OCI-LY1 (cell line): ENCODE data around the gene ACRBP.

Source experiments
- EZH2 ChIP-seq: fragments of 200-600 bp; sonication (generic), shearing (Covaris generic); IDR thresholded peaks from 2 replicates; pipeline ENCODE4 v1.8.0; 2017; ENCODE audit warnings: borderline replicate concordance, mixed run types, mild to moderate bottlenecking, antibody characterized with exemption, low read length, moderate library complexity, mixed read lengths
- TF ChIP-seq, protein P1 (sequence below): fragments of 200-600 bp; sonication (generic), shearing (Covaris generic); IDR thresholded peaks from 2 replicates; pipeline ENCODE4 v1.5.1; 2017; ENCODE audit warnings: mild to moderate bottlenecking, antibody characterized with exemption, low read length, moderate library complexity, mixed read lengths

DNA sequence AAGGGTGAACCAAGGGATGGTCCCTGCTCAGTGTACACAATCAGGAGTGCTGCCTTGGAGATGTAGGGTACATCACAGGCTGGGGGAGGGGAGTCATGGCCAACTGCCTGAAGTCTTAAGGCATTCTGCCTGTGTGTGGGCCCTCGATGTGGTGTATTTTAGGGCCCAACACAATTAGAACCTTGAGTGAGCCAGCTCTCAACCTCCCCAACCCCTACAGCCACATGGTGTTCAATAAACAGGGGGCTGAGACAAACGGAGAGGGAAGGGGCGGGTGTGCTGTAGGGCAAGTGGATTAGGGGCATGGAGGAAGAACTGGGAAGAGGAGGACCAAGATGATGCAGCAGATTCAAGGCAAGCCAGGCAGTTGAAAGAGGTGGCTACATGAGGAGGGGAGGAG lies 31.4 kb downstream of the ACRBP start:
- TF ChIP-seq, protein P1, sequence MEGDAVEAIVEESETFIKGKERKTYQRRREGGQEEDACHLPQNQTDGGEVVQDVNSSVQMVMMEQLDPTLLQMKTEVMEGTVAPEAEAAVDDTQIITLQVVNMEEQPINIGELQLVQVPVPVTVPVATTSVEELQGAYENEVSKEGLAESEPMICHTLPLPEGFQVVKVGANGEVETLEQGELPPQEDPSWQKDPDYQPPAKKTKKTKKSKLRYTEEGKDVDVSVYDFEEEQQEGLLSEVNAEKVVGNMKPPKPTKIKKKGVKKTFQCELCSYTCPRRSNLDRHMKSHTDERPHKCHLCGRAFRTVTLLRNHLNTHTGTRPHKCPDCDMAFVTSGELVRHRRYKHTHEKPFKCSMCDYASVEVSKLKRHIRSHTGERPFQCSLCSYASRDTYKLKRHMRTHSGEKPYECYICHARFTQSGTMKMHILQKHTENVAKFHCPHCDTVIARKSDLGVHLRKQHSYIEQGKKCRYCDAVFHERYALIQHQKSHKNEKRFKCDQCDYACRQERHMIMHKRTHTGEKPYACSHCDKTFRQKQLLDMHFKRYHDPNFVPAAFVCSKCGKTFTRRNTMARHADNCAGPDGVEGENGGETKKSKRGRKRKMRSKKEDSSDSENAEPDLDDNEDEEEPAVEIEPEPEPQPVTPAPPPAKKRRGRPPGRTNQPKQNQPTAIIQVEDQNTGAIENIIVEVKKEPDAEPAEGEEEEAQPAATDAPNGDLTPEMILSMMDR: no peak
- TF ChIP-seq EZH2: no peak
